Stimulated activated CD4-positive, alpha-beta T cell treated with anti-CD3 and anti-CD28 coated beads, Interleukin-2, amount 100 ng/mL, for 48 hours (primary cell): ENCODE measurements around the gene ATG12.

Experiments used
- DNase-seq, 2 donors: peaks; one replicate each; pipeline ENCODE4 v3.0.0-alpha.2; 2020

ATG12 gene

GRCh38 chr5:115806986-115807653 lies 34.2 kb downstream of the ATG12 start:
- no peak for DNase-seq

GRCh38 chr5:115801984-115802383 lies 39.4 kb downstream of the ATG12 start:
- DNase-seq = no peak

DNA sequence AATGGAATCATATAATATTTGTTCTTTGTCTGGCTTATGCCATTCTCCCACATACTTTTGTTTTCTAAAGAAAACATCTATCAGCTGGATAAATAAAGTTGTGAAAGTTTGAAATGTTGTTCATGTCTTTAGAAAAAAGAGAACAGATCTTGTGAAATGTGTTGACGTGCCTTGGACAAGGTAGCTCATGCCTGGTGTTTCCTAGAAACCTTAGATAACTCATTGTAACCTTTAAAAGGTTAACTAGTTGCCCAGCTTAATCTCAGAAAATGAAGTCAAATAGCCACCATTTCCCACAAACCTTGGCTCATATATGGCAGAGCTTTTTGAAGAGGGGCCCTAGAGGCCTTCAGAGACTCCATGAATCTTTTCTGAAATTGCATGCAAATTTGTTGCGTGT lies 40.2 kb downstream of the ATG12 start:
- no peak for DNase-seq

GRCh38 chr5:115800108-115800507 lies 41.3 kb downstream of the ATG12 start:
- no peak for DNase-seq

DNA sequence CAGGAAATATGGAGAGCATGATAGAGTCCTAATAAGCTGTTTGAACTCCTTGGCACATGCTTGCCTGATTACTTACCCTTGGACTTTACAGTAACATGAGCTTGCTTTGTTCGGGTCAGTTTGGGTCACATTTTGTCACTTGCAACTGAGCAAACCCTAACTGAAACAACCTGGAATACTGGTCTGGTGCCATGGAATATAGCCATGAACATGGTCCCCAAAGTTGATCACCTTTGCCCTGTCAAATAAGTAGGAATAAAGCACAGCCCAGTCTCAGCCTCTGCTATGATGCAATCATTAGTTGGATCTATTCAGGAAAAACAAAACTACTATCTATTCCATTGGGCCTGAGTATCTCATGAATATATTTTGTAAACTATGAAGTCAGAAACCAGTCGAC lies 43.1 kb downstream of the ATG12 start:
- no peak for DNase-seq

GRCh38 chr5:115796656-115797055 lies 44.7 kb downstream of the ATG12 start:
- no peak for DNase-seq

GRCh38 chr5:115795700-115796099 lies 45.7 kb downstream of the ATG12 start:
- no peak for DNase-seq

DNA sequence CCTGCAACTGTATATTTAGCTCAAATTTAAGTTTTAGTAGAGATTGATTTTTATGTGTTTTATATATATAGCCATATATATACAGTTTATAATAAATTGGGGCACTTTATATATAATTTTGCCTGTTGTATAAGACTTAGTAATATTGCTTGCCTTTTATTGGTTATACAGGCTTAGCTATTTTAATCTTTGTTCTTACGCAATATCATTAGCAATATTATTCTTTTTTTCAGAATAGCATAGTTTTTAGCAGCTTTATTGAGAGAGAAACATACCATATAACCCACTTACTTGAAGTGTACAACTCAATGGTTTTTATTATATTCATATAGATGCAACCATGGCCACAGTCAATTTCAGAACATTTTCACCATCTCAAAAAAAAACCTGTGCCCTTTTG lies 52.9 kb downstream of the ATG12 start:
- DNase-seq = no peak

DNA sequence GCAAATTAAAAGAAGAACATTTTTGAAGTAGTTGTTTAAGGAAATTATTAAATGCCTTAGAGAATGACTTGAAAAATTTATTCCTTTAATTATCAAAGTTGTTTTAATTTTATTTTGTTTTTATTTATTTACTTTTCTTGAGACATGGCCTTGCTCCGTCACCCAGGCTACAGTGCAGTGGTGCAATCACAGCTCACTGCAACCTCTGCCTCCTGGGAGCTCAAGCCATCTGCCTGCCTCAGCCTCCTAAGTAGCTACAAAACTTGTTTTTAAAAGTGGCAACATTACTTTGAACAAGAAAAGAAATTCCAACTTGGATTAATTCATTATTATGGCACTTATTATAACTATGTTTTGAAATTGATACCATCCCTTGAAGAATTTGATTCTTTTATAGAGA lies 53.9 kb downstream of the ATG12 start:
- DNase-seq = no peak

- no peak for DNase-seq
These were observed 55.8 kb downstream of the ATG12 start for GRCh38 chr5:115785381-115786065.

GRCh38 chr5:115778417-115778816 lies 62.9 kb downstream of the ATG12 start:
- DNase-seq = no peak
